ENCODE measurements around the gene UGP2. TPM values are rescaled to one million over a fixed set of nuclear protein-coding genes. Genes with fewer than 3 reads are reported as not detected.

UGP2 gene
- total and polyA plus RNA-seq, 2 of the 8 experiments (the other 6 are each of a cell fraction or from before 2014, with no cell fraction given): 278 to 956 TPM

GRCh38 chr2:63840785-63841253 lies 877 bp upstream of the UGP2 start (continued):
- TF ChIP-seq SIN3A (conservative IDR thresholded peaks at IDR 0.05 in 1 of 2, IDR thresholded peaks at IDR 0.05 in 1 of 2; ENCODE audit: low read depth in 1 of 2, low read length in 2 of 2): peak; percentile 87 to 90; a peak in 3 of 4 replicates
- TF ChIP-seq TCF12 (IDR thresholded peaks at IDR 0.05; ENCODE audit: low read depth, low read length): no peak
- peak; percentile 89 for TF ChIP-seq SP2 (IDR thresholded peaks at IDR 0.05; ENCODE audit: low read length)
- 0 out of 2 replicates have a peak, but pooled peaks have one; percentile 0 for TF ChIP-seq PHF8 (conservative IDR thresholded peaks at IDR 0.05; ENCODE audit: low read depth, low read length)

All from H1 (cell line).